C4-2B (cell line): Measurements from ENCODE around the gene PITPNM3.

Experiments used
- ZFX ChIP-seq: fragments of 450-650 bp; IDR thresholded peaks from 2 replicates; pipeline ENCODE4 v1.6.1; 2017
- TF ChIP-seq, protein P1 (sequence below): fragments of 450-650 bp; conservative IDR thresholded peaks from 2 replicates; pipeline ENCODE4 v1.5.1; 2017; ENCODE audit warnings: mild to moderate bottlenecking

DNA sequence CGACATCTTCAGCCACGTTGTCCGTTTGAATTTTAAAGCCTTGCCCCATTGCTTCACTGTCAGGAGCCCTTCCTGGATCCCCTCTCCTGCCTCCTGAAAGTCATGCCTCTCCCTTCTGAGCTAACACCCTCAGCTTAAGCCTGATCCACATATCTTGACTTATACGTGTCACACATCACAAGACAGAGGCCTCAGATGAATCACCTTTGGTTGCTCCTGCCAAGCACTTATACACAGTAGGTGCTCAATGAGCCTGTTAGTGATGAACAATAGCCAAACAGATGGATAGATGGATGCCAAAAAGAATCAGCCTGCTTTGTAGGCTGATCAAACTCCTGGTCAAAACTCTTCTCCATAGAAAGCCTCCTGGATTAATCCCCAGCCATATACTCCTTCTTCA is 31.8 kb downstream of the PITPNM3 start:
- TF ChIP-seq, protein P1, sequence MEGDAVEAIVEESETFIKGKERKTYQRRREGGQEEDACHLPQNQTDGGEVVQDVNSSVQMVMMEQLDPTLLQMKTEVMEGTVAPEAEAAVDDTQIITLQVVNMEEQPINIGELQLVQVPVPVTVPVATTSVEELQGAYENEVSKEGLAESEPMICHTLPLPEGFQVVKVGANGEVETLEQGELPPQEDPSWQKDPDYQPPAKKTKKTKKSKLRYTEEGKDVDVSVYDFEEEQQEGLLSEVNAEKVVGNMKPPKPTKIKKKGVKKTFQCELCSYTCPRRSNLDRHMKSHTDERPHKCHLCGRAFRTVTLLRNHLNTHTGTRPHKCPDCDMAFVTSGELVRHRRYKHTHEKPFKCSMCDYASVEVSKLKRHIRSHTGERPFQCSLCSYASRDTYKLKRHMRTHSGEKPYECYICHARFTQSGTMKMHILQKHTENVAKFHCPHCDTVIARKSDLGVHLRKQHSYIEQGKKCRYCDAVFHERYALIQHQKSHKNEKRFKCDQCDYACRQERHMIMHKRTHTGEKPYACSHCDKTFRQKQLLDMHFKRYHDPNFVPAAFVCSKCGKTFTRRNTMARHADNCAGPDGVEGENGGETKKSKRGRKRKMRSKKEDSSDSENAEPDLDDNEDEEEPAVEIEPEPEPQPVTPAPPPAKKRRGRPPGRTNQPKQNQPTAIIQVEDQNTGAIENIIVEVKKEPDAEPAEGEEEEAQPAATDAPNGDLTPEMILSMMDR, result no peak
- no peak for TF ChIP-seq ZFX
